Measurements from ENCODE around the gene SREBF2. TPM values are rescaled to one million over a fixed set of nuclear protein-coding genes. Genes with fewer than 3 reads are reported as not detected.

SREBF2 gene
- polyA plus RNA-seq, 3 donors, result 22.2 to 25.1 (median 24.5) TPM

GRCh38 chr22:41805639-41806038, 27.3 kb upstream of the SREBF2 start:
- H3K36me3 ChIP-seq (replicated peaks in 1 of 2; ENCODE audit: control insufficient read depth in 1 of 2, insufficient read depth in 2 of 2, low read length in 2 of 2), result peaks cover 12 to 25% of the 10 kb centered on the region in 2 donors
- Mint-ChIP-seq H3K27me3 (ENCODE audit: low read depth in 3 of 3) (no peaks in the 10 kb centered on the region), H3K27ac (peak overlapping the region in 1 of 7 donors; percentile 30), H3K4me1 (peaks cover 29% of the 10 kb centered on the region), H3K9me3 (peaks cover 0 to 2% (median 0%) of the 10 kb centered on the region in 7 donors), H3K36me3 (peaks cover 23 to 25% of the 10 kb centered on the region in 2 donors), H3K4me3 (no peak overlapping the region)
- no peak overlapping the region for H3K27ac ChIP-seq (ENCODE audit: low read depth in 1 of 2, low read length in 2 of 2)
- no peak for DNase-seq
- H3K4me1 ChIP-seq (ENCODE audit: control insufficient read depth in 1 of 2, insufficient read depth in 2 of 2, low read length in 2 of 2), result peaks cover 16 to 25% of the 10 kb centered on the region in 2 donors
- H3K9me3 ChIP-seq (replicated peaks in 1 of 2; ENCODE audit: control insufficient read depth in 1 of 2, insufficient read depth in 1 of 2, low read length in 2 of 2), result no peaks in the 10 kb centered on the region
- H2AFZ ChIP-seq (ENCODE audit: insufficient read depth, low read depth, low read length, poor library complexity, severe bottlenecking), result no peak overlapping the region
- H3K4me2 ChIP-seq (replicated peaks; ENCODE audit: extremely low read depth, low read length, poor library complexity, severe bottlenecking), result no peak overlapping the region
- no peak overlapping the region for H3K4me3 ChIP-seq (replicated peaks in 1 of 3; ENCODE audit: low read depth in 2 of 3, low read length in 3 of 3)
- peaks cover 61% of the 10 kb centered on the region for H3K79me2 ChIP-seq (ENCODE audit: insufficient read depth, low read length)
- intact Hi-C loops (cut with micrococcal nuclease), result no loop called here
- no peak overlapping the region for H3K9ac ChIP-seq (ENCODE audit: insufficient read depth, low read length, poor library complexity, severe bottlenecking)
- H4K20me1 ChIP-seq (ENCODE audit: insufficient read depth, low read length), result peaks cover 8% of the 10 kb centered on the region
- no peak for TF ChIP-seq CTCF (IDR thresholded peaks at IDR 0.05)
- H3K27me3 ChIP-seq (ENCODE audit: control insufficient read depth in 2 of 2, insufficient read depth in 2 of 2, low read length in 2 of 2), result no peaks in the 10 kb centered on the region

- Histone ChIP-seq H3K36me3 (replicated peaks in 1 of 2; ENCODE audit: control insufficient read depth in 1 of 2, insufficient read depth in 2 of 2, low read length in 2 of 2) (peaks cover 24 to 47% of the 10 kb centered on the region in 2 donors), H3K4me1 (ENCODE audit: control insufficient read depth in 1 of 2, insufficient read depth in 2 of 2, low read length in 2 of 2) (peaks cover 0 to 7% of the 10 kb centered on the region in 2 donors), H3K79me2 (ENCODE audit: insufficient read depth, low read length) (peaks cover 37% of the 10 kb centered on the region), H3K4me2 (replicated peaks; ENCODE audit: extremely low read depth, low read length, poor library complexity, severe bottlenecking) (no peak overlapping the region), H4K20me1 (ENCODE audit: insufficient read depth, low read length) (peaks cover 8% of the 10 kb centered on the region), H3K9me3 (replicated peaks in 1 of 2; ENCODE audit: control insufficient read depth in 1 of 2, insufficient read depth in 1 of 2, low read length in 2 of 2) (no peaks in the 10 kb centered on the region), H2AFZ (ENCODE audit: insufficient read depth, low read depth, low read length, poor library complexity, severe bottlenecking) (no peak overlapping the region), H3K4me3 (replicated peaks in 1 of 3; ENCODE audit: low read depth in 2 of 3, low read length in 3 of 3) (no peak overlapping the region), H3K27ac (ENCODE audit: low read depth in 1 of 2, low read length in 2 of 2) (peak overlapping the region in 1 of 2 donors; percentile 4), H3K27me3 (ENCODE audit: control insufficient read depth in 2 of 2, insufficient read depth in 2 of 2, low read length in 2 of 2) (no peaks in the 10 kb centered on the region), H3K9ac (ENCODE audit: insufficient read depth, low read length, poor library complexity, severe bottlenecking) (no peak overlapping the region)
- DNase-seq, result no peak
- WGBS (ENCODE audit: insufficient coverage), result 100% methylated on average over 3 of the region's 6 CpGs
- peaks cover 11% of the 10 kb centered on the region for H3K4me1 Mint-ChIP-seq
- H3K27me3 Mint-ChIP-seq (ENCODE audit: low read depth in 3 of 3), result no peaks in the 10 kb centered on the region
- no peak overlapping the region for H3K4me3 Mint-ChIP-seq
- no peak for TF ChIP-seq CTCF (IDR thresholded peaks at IDR 0.05)
- intact Hi-C loops (cut with micrococcal nuclease), result no loop called here
- peak overlapping the region in 1 of 7 donors; percentile 68 for H3K27ac Mint-ChIP-seq
- H3K9me3 Mint-ChIP-seq, result peaks cover 0 to 2% (median 0%) of the 10 kb centered on the region in 7 donors
- H3K36me3 Mint-ChIP-seq, result peaks cover 36 to 40% of the 10 kb centered on the region in 2 donors
Measured at GRCh38 chr22:41808400-41808799, 24.5 kb upstream of the SREBF2 start.

Data from CD14-positive monocyte (primary cell).